ENCODE results near the gene EPAS1. TPM values are rescaled to one million over a fixed set of nuclear protein-coding genes. Genes with fewer than 3 reads are reported as not detected.

Gene EPAS1
- total RNA-seq, 1 experiment from 2014 or later, result 127 TPM

GRCh38 chr2:46368401-46368800 is 71.2 kb downstream of the EPAS1 start:
- TF ChIP-seq EZH2 (IDR thresholded peaks at IDR 0.05; ENCODE audit: low read depth) (no peak), CTCF (conservative IDR thresholded peaks at IDR 0.05) (no peak)
- Histone ChIP-seq H3K4me2 (no peak overlapping the region), H3F3A (ENCODE audit: insufficient read depth, low read depth) (peaks cover 11% of the 10 kb centered on the region; the same call in 1 of the 2 replicates), H2AFZ (no peak overlapping the region), H3K27ac (no peak overlapping the region), H3K9me2 (ENCODE audit: insufficient read depth) (no peaks in the 10 kb centered on the region), H4K20me1 (ENCODE audit: insufficient read depth) (no peaks in the 10 kb centered on the region; the same call in 1 of the 2 replicates), H3K4me3 (no peak overlapping the region), H3K79me2 (ENCODE audit: low read depth) (no peaks in the 10 kb centered on the region), H3K9me3 (ENCODE audit: insufficient read depth, low read depth) (no peaks in the 10 kb centered on the region), H3K27me3 (ENCODE audit: insufficient read depth, low read depth) (no peaks in the 10 kb centered on the region), H3K36me3 (ENCODE audit: low read depth) (peaks cover 55% of the 10 kb centered on the region), H3K4me1 (replicated peaks; ENCODE audit: insufficient read depth) (0 out of 2 replicates have a peak, but pooled peaks cover 10% of the 10 kb centered on the region)
- CTCF ChIA-PET, result no interaction called here
- DNase-seq, result no peak
- no TSS peak for BruUV-seq (replicated peaks)
- POLR2A ChIA-PET (ENCODE audit: unreplicated experiment), result no interaction called here
- intact Hi-C loops (cut with micrococcal nuclease; ENCODE audit: unreplicated experiment), result loop anchor here (10.0 kb wide), 1 partner anchor 286 kb away; no protein-coding TSS in a partner anchor

- BruUV-seq (replicated peaks), result no TSS peak
- Histone ChIP-seq H3K4me3 (no peak overlapping the region), H2AFZ (no peak overlapping the region), H3K79me2 (ENCODE audit: low read depth) (no peaks in the 10 kb centered on the region), H4K20me1 (ENCODE audit: insufficient read depth) (no peaks in the 10 kb centered on the region; the same call in 1 of the 2 replicates), H3K27me3 (ENCODE audit: insufficient read depth, low read depth) (no peaks in the 10 kb centered on the region), H3K4me2 (no peak overlapping the region), H3K27ac (no peak overlapping the region), H3F3A (ENCODE audit: insufficient read depth, low read depth) (no peaks in the 10 kb centered on the region; the same call in 1 of the 2 replicates), H3K4me1 (replicated peaks; ENCODE audit: insufficient read depth) (0 out of 2 replicates have a peak, but pooled peaks cover under 1% of the 10 kb centered on the region), H3K9me3 (ENCODE audit: insufficient read depth, low read depth) (no peaks in the 10 kb centered on the region), H3K36me3 (ENCODE audit: low read depth) (peaks cover 56% of the 10 kb centered on the region), H3K9me2 (ENCODE audit: insufficient read depth) (no peaks in the 10 kb centered on the region)
- CTCF ChIA-PET, result no interaction called here
- POLR2A ChIA-PET (ENCODE audit: unreplicated experiment), result interaction anchor here (0.8 kb wide), 1 partner anchor 235 kb away, joined by 5 read pairs; no protein-coding TSS in a partner anchor
- intact Hi-C loops (cut with micrococcal nuclease; ENCODE audit: unreplicated experiment), result loop anchor here (10.0 kb wide), 1 partner anchor 285 kb away; no protein-coding TSS in a partner anchor
- DNase-seq, result no peak
- TF ChIP-seq CTCF (conservative IDR thresholded peaks at IDR 0.05) (no peak), EZH2 (IDR thresholded peaks at IDR 0.05; ENCODE audit: low read depth) (no peak)
These were observed 72.6 kb downstream of the EPAS1 start for GRCh38 chr2:46369783-46370182.

- ChIA-PET POLR2A (ENCODE audit: unreplicated experiment) (no interaction called here), CTCF (no interaction called here)
- no TSS peak for BruUV-seq (replicated peaks)
- Histone ChIP-seq H3K9me3 (ENCODE audit: insufficient read depth, low read depth) (no peaks in the 10 kb centered on the region), H3K36me3 (ENCODE audit: low read depth) (peaks cover 54% of the 10 kb centered on the region), H3K4me3 (no peak overlapping the region), H3K4me1 (replicated peaks; ENCODE audit: insufficient read depth) (no peaks in the 10 kb centered on the region), H2AFZ (no peak overlapping the region), H3K27ac (no peak overlapping the region), H3K4me2 (no peak overlapping the region), H3K9me2 (ENCODE audit: insufficient read depth) (no peaks in the 10 kb centered on the region), H3F3A (ENCODE audit: insufficient read depth, low read depth) (no peaks in the 10 kb centered on the region; the same call in 1 of the 2 replicates), H3K79me2 (ENCODE audit: low read depth) (no peaks in the 10 kb centered on the region), H4K20me1 (ENCODE audit: insufficient read depth) (no peaks in the 10 kb centered on the region), H3K27me3 (ENCODE audit: insufficient read depth, low read depth) (no peaks in the 10 kb centered on the region)
- intact Hi-C loops (cut with micrococcal nuclease; ENCODE audit: unreplicated experiment), result no loop called here
- no peak for TF ChIP-seq EZH2 (IDR thresholded peaks at IDR 0.05; ENCODE audit: low read depth)
- no peak for TF ChIP-seq CTCF (conservative IDR thresholded peaks at IDR 0.05)
- DNase-seq, result no peak
These were observed 74.6 kb downstream of the EPAS1 start for GRCh38 chr2:46371854-46372253.

All from PC-9 (cell line).